H1 (cell line): ENCODE measurements around the gene RBM18. TPM values are rescaled to one million over a fixed set of nuclear protein-coding genes. Genes with fewer than 3 reads are reported as not detected.

ENCODE experiments used
- CREB1 ChIP-seq: IDR thresholded peaks from 2 replicates; pipeline ENCODE4 v1.6.1; 2012; ENCODE audit warnings: inconsistent platforms
- CTBP2 ChIP-seq: IDR thresholded peaks from 2 replicates; pipeline ENCODE4 v1.7.0; 2011; ENCODE audit warnings: borderline replicate concordance, mild to moderate bottlenecking, moderate library complexity, mixed read lengths, low read length; ENCODE audit not compliant: insufficient read depth, insufficient read length
- KDM4A ChIP-seq: IDR thresholded peaks from one replicate; pipeline ENCODE4 v1.7.1; 2012; ENCODE audit warnings: low read depth, mild to moderate bottlenecking, moderate library complexity, low read length, inconsistent platforms; ENCODE audit not compliant: severe bottlenecking
- RBBP5 ChIP-seq: IDR thresholded peaks from 2 replicates; pipeline ENCODE4 v1.7.1; 2012; ENCODE audit warnings: low read depth, mild to moderate bottlenecking, inconsistent platforms, low read length, moderate library complexity, borderline replicate concordance
- TBP ChIP-seq: IDR thresholded peaks from 2 replicates; pipeline ENCODE4 v1.6.1; 2011; ENCODE audit warnings: low read depth, low read length, improper control_type of control experiment
- polyA plus RNA-seq, 7 experiments: library from polyadenylated mRNA; depleted of rRNA in 3 of 7; stranded (reverse) in 5 of 7; unstranded in 2 of 7; fragments of >200 nt in 5 of 7; fragments of 200-250 nt in 2 of 7; gene quantifications; 1 replicate in 5 of 7; 2 replicates in 1 of 7; 4 replicates in 1 of 7; pipeline versions ENCODE4 v1.2.1 to v1.2.3, GENCODE V29; 2011 to 2013; ENCODE audit warnings: missing spikeins in 2 of 7, mixed read lengths in 2 of 7
- total RNA-seq: library from RNA; stranded (reverse); fragmentation: NEBNext Ultra II Directional; extraction: Animal tissue kit (Norgen Biotek cat#: 25700); gene quantifications from 2 replicates; pipeline ENCODE4 v1.2.1, GENCODE V29; 2021
- TF ChIP-seq, protein P1 (sequence below): IDR thresholded peaks from 2 replicates; pipeline ENCODE4 v1.6.1; 2012; ENCODE audit warnings: inconsistent platforms
- TF ChIP-seq, protein P2 (sequence below): IDR thresholded peaks from 2 replicates; pipeline ENCODE4 v1.6.1; 2012; ENCODE audit warnings: inconsistent platforms

The RBM18 gene
- total and polyA plus RNA-seq, 2 of the 8 experiments (the other 6 are each of a cell fraction or from before 2014, with no cell fraction given): 5.9 to 14.3 TPM

DNA sequence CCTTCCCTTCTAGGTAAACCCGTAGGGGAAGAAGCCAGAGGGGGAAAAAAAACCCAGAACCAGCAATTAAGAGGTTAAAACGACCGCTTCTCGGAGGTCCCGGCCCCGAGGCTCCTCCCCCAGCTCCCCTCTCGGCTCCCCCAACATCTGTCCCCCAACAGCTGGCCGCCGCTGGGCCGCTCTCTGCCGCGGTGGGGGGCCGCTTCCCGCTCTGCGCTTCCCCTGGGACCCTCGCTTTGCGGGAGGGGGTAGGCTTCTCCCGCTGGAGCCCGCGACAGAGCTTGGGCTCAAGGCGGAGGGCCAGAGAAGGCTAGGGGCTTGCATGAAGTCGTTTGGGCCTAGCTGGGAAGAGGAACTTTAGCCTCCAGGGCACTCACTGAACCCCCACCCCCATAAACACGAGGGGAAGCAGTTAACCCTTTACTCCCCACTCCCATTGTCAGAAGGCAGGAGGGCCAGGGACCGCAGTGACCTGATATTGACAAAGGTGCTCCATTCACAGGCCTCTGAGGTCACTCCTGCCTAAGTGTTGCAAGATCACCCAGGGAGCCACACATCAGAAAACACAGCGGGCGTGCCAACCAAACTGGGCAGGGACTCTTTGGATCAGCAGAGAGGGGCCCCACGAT, 43.3 kb downstream of the RBM18 start (continued):
- TF ChIP-seq, protein P1, sequence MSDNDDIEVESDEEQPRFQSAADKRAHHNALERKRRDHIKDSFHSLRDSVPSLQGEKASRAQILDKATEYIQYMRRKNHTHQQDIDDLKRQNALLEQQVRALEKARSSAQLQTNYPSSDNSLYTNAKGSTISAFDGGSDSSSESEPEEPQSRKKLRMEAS: 0 out of 2 replicates have a peak, but pooled peaks have one; percentile 37
- TF ChIP-seq, protein P2, sequence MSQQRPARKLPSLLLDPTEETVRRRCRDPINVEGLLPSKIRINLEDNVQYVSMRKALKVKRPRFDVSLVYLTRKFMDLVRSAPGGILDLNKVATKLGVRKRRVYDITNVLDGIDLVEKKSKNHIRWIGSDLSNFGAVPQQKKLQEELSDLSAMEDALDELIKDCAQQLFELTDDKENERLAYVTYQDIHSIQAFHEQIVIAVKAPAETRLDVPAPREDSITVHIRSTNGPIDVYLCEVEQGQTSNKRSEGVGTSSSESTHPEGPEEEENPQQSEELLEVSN: 0 out of 2 replicates have a peak, but pooled peaks have one; percentile 23
- TF ChIP-seq RBBP5 (0 out of 2 replicates have a peak, but pooled peaks have one; percentile 41), TBP (no peak), KDM4A (peak; percentile 33), CTBP2 (peak; percentile 99), CREB1 (no peak)
